ENCODE results near the gene ADAP1. TPM values are rescaled to one million over a fixed set of nuclear protein-coding genes. Genes with fewer than 3 reads are reported as not detected.

ADAP1 gene
- polyA plus RNA-seq, 3 donors = 49.1 to 117 (median 72.2) TPM

DNA sequence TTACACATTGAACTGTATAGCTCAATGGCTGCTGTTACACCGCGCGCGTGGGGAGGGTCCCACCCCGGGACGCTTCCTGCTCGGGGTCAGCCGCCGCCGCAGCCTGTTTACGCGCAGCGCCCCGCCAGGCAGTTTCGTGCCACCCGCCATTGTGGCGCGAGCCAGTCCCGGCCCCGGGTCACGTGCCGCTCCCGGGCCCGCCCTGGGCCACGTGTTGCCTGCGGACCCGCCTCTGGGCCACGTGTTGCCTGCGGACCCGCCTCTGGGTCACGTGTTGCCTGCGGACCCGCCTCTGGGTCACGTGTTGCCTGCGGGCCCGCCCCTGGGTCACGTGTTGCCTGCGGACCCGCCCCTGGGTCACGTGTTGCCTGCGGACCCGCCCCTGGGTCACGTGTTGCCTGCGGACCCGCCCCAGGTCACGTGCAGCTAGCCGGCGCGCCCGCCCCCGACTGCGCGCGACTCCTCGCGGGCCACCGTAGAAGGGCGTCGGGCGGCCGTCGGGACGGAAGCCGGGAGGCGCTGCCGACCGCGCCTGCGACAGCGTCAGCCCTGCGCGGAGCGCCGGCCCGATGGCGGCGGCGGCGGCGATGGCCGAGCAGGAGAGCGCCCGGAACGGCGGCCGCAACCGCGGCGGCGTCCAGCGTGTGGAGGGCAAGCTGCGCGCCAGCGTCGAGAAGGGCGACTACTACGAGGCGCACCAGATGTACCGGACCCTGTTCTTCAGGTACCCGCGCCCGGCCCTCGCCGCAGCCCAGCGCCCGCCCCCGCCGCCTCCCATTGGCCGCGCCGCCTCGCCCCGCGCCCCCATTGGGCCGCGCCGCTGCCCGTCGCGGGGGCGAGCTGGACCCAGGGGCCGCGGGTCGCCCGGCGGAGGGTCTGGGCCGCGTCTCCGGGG is 78.2 kb downstream of the ADAP1 start, which contains the start of gene GET4:
Gene GET4 (plus strand): TSS at position 478 of the 895 bp plus-strand sequence. CDS start 92 bp downstream, at position 570.
- peaks cover 24% of the 10 kb centered on the region for H3K4me1 Mint-ChIP-seq

More for the DNA sequence above, 78.2 kb downstream of the ADAP1 start, which contains the start of gene GET4:
- peaks cover 8 to 25% of the 10 kb centered on the region in 2 donors for H3K36me3 ChIP-seq (replicated peaks in 1 of 2; ENCODE audit: control insufficient read depth in 1 of 2, insufficient read depth in 2 of 2, low read length in 2 of 2)
- Mint-ChIP-seq H3K27me3 (ENCODE audit: low read depth in 3 of 3) (peaks cover 0 to 3% (median 0%) of the 10 kb centered on the region in 3 donors), H3K36me3 (peaks cover 15 to 50% of the 10 kb centered on the region in 2 donors), H3K27ac (peak within 1 kb of the TSS; percentile 78 to 99 (median 91)), H3K9me3 (peaks cover 0 to 3% (median 2%) of the 10 kb centered on the region in 7 donors), H3K4me3 (peak within 1 kb of the TSS; percentile 94 to 96)
- DNase-seq = peak; percentile 92 to 96 (median 96)
- H2AFZ ChIP-seq (ENCODE audit: insufficient read depth, low read depth, low read length, poor library complexity, severe bottlenecking) = peak within 1 kb of the TSS; percentile 61
- H3K9me3 ChIP-seq (replicated peaks in 1 of 2; ENCODE audit: control insufficient read depth in 1 of 2, insufficient read depth in 1 of 2, low read length in 2 of 2) = no peaks in the 10 kb centered on the region
- H3K4me3 ChIP-seq (replicated peaks in 1 of 3; ENCODE audit: low read depth in 2 of 3, low read length in 3 of 3) = peak within 1 kb of the TSS; percentile 67 to 94 (median 78)
- peaks cover 46% of the 10 kb centered on the region for H3K79me2 ChIP-seq (ENCODE audit: insufficient read depth, low read length)
- peak within 1 kb of the TSS; percentile 60 to 80 for H3K27ac ChIP-seq (ENCODE audit: low read depth in 1 of 2, low read length in 2 of 2)
- intact Hi-C loops (cut with micrococcal nuclease) = loop anchor here (2.0 to 10.0 kb wide), 4 partner anchors 98 to 288 kb away; partner anchors contain the start of genes COX19 (in 1 of the 2) and ZFAND2A (in 1 of the 2)
- TF ChIP-seq, protein P1, sequence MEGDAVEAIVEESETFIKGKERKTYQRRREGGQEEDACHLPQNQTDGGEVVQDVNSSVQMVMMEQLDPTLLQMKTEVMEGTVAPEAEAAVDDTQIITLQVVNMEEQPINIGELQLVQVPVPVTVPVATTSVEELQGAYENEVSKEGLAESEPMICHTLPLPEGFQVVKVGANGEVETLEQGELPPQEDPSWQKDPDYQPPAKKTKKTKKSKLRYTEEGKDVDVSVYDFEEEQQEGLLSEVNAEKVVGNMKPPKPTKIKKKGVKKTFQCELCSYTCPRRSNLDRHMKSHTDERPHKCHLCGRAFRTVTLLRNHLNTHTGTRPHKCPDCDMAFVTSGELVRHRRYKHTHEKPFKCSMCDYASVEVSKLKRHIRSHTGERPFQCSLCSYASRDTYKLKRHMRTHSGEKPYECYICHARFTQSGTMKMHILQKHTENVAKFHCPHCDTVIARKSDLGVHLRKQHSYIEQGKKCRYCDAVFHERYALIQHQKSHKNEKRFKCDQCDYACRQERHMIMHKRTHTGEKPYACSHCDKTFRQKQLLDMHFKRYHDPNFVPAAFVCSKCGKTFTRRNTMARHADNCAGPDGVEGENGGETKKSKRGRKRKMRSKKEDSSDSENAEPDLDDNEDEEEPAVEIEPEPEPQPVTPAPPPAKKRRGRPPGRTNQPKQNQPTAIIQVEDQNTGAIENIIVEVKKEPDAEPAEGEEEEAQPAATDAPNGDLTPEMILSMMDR (IDR thresholded peaks at IDR 0.05) = peak; percentile 14
- peak within 1 kb of the TSS; percentile 92 for H3K4me2 ChIP-seq (replicated peaks; ENCODE audit: extremely low read depth, low read length, poor library complexity, severe bottlenecking)
- H3K4me1 ChIP-seq (ENCODE audit: control insufficient read depth in 1 of 2, insufficient read depth in 2 of 2, low read length in 2 of 2) = peaks cover 30 to 44% of the 10 kb centered on the region in 2 donors
- under 1% methylated on average over 129 of the region's 129 CpGs for WGBS (ENCODE audit: insufficient coverage)
- peaks cover 43% of the 10 kb centered on the region for H4K20me1 ChIP-seq (ENCODE audit: insufficient read depth, low read length)
- H3K27me3 ChIP-seq (ENCODE audit: control insufficient read depth in 2 of 2, insufficient read depth in 2 of 2, low read length in 2 of 2) = no peaks in the 10 kb centered on the region
- peak within 1 kb of the TSS; percentile 86 for H3K9ac ChIP-seq (ENCODE audit: insufficient read depth, low read length, poor library complexity, severe bottlenecking)
